Smooth muscle cell of the umbilical artery (primary cell): ENCODE data around the gene MYEOV. TPM values are rescaled to one million over a fixed set of nuclear protein-coding genes. Genes with fewer than 3 reads are reported as not detected.

Source experiments
- total RNA-seq: library from RNA; depleted of rRNA; stranded (reverse); fragments of >200 nt; gene quantifications from 2 replicates; pipeline ENCODE4 v1.2.3, GENCODE V29; 2014

The MYEOV gene
- 2.9 TPM in 1 of 2 replicates, not detected in the other for total RNA-seq

DNA sequence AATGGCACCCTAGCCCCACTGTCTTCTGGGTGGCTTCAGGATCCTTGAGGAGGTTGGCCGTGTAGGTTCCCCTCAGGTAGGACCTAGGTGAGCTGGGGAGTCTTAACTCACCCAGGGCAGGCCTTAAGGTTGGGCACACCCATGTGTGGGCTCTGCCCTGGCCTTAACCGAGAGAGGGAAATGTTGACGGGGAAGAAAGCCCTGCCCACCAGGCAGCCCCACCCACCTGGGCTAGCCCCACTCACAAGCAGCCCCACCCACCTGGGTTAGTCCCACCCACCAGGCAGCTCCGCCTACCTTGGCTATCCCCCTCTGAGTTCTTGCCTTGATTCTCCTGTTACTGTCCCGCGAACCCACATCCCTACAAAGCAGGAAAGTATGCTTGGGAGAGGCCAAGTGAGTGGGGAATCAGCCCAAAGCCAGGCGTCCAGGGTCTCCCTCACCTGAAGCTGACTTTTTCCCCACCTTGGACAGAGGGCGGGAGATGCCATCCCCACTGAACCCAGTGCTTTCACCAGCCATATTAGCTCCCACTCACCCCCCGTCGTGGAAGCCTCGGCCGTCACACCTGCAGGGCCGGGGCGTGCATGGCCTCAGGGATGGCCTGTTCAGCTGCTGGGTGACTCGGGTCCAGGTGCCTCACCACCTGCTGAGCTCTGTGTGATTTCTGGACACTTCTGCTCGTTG is at the start of gene MYEOV:
TSS of gene MYEOV (plus strand) at position 337 of the 687 bp plus-strand sequence. CDS start 1,200 bp downstream, outside the sequence.

Other genes with a start within 250 kb of the MYEOV start
- 8.0 and 11.0 TPM in 2 replicates for gene TPCN2, start 245.2 kb upstream of the MYEOV start, total RNA-seq
- gene SMIM38, start 138.2 kb upstream of the MYEOV start, total RNA-seq = 0.30 and 1.0 TPM in 2 replicates
- gene LINC01488, start 187.5 kb downstream of the MYEOV start, total RNA-seq = not detected in 2 replicates